RWPE1 (cell line): Measurements from ENCODE around the gene RBM47.
"Not testable (repeated sequence)": the region's sequence is repeated elsewhere in the genome, so short reads cannot be mapped to it uniquely, and the experiment has no call there.

Experiments used
- CTCF ChIA-PET: fragments of 350-600 bp; sonication (Branson Sonifier 250); formaldehyde crosslinking; extraction: SDS; loops from one replicate; lab custom pipeline; 2021; lab: Yijun Ruan, JAX
- POLR2A ChIA-PET: fragments of 400-600 bp; formaldehyde crosslinking; extraction: SDS; loops from one replicate; lab custom pipeline; 2020; ENCODE audit warnings: antibody characterized with exemption; ENCODE audit not compliant: low non-redundant PET; lab: Yijun Ruan, JAX
- DNase-seq: peaks from one replicate; pipeline ENCODE4 v3.0.0; 2012; ENCODE audit warnings: low spot score
- H3K27ac ChIP-seq: fragments of 450-650 bp; 2 replicates; pipeline ENCODE4 v1.5.1; 2017
- TF ChIP-seq, protein P1 (sequence below): fragments of 450-650 bp; conservative IDR thresholded peaks from 2 replicates; pipeline ENCODE4 v1.5.1; 2017; ENCODE audit warnings: low read depth, mild to moderate bottlenecking

RBM47 gene

DNA sequence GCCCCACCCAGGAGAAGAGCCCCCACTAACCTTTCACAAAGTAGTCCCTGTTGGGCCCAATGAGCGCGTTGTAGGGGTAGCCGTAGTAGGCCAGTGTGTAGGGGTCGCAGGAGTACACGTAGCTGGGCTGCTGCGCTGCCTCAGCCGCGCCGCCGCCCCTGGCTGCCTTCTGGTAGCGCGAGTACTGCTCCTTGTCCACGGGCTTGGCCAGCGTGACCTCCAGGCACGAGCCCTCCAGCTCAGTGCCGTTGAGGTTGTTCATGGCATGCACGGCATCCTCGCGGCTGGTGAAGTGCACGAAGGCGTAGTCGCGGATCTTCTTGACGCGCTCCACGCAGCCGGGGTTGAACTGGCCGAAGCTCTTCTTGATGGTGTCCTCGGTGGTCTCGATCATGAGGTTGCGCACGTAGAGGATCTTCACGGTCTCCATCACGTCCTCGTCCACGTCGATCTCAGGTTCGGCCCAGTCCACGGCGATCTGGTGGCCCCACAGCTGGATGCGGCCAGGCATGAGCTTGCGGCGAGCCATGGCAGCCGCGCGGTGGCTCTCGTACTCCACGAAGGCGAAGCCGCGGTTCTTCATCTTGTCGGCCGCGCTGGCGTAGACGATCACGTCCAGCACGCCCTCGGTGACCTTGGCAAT, 191.8 kb downstream of the RBM47 start:
- ChIA-PET POLR2A (no interaction called here), CTCF (no interaction called here)
- no peak for DNase-seq
- TF ChIP-seq, protein P1, sequence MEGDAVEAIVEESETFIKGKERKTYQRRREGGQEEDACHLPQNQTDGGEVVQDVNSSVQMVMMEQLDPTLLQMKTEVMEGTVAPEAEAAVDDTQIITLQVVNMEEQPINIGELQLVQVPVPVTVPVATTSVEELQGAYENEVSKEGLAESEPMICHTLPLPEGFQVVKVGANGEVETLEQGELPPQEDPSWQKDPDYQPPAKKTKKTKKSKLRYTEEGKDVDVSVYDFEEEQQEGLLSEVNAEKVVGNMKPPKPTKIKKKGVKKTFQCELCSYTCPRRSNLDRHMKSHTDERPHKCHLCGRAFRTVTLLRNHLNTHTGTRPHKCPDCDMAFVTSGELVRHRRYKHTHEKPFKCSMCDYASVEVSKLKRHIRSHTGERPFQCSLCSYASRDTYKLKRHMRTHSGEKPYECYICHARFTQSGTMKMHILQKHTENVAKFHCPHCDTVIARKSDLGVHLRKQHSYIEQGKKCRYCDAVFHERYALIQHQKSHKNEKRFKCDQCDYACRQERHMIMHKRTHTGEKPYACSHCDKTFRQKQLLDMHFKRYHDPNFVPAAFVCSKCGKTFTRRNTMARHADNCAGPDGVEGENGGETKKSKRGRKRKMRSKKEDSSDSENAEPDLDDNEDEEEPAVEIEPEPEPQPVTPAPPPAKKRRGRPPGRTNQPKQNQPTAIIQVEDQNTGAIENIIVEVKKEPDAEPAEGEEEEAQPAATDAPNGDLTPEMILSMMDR: no peak
- no peak overlapping the region for H3K27ac ChIP-seq

DNA sequence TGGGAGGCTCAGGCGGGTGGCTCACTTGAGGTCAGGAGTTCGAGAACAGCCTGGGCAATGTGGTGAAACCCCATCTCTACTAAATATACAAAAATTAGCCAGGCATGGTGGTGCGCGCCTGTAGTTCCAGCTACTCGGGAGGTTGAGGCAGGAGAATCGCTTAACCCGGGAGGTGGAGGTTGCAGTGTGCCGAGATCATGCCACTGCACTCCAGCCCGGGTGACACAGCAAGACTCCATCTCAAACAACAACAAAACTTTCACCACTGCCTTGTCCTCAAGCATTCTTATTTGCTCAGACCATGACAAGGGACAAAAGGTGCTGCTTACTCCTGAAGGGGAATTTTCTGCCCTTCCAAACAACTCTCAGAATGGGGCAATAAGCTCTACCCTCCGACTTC, 194.4 kb downstream of the RBM47 start:
- H3K27ac ChIP-seq, DNase-seq, POLR2A ChIA-PET, CTCF ChIA-PET: not testable (repeated sequence)

DNA sequence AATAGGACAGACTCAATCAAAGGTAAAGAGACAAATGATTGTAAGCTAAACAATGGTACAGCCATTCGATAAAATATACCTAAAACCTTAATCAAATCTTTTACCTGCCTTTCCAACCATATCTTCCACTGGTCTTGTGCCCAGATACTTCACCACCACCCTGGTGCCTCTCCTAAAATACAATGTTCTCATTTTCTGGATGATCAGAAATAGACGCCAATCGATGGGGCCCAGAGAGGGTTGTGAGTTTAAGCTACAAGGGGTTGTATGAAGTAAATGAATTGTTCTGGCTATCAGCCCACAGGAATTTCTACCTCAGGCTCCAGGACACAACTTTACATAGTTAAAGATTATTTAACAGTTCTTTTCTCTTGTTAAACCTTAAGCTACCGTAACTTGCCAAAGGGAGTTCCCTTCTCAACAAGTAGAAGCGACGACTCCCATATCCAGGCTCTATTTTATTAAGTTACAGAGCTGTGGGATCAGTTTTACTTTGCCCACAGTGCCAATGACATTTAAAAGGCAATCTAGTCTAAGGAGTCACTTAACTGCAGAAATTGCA, 195.5 kb downstream of the RBM47 start:
- TF ChIP-seq, protein P1: no peak
- DNase-seq: no peak
- POLR2A ChIA-PET: no interaction called here
- CTCF ChIA-PET: no interaction called here
- H3K27ac ChIP-seq: no peak overlapping the region

DNA sequence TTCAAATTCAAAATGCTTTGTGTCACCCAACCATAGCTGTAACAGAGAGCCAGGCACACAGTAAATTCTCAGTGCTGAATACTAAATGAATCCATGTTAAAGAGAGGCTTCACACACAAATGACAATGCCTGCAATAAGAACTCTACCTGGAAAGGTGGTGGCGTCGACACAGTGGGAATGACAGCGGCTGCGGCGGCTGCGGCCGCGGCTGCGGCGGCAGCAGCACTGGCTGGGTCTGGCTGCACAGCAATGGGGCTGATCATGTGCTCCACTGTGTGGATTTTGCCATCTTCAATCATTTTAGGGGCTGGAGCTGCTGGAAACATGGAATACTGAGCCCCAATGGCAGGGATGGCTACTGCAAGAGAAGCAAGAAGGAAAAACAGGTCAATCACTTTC, 197.2 kb downstream of the RBM47 start:
- no peak overlapping the region for H3K27ac ChIP-seq
- TF ChIP-seq, protein P1: no peak
- CTCF ChIA-PET: no interaction called here
- no peak for DNase-seq
- POLR2A ChIA-PET: interaction anchor here (0.6 kb wide), 1 partner anchor 21 kb away, joined by 3 read pairs; no protein-coding TSS in a partner anchor

DNA sequence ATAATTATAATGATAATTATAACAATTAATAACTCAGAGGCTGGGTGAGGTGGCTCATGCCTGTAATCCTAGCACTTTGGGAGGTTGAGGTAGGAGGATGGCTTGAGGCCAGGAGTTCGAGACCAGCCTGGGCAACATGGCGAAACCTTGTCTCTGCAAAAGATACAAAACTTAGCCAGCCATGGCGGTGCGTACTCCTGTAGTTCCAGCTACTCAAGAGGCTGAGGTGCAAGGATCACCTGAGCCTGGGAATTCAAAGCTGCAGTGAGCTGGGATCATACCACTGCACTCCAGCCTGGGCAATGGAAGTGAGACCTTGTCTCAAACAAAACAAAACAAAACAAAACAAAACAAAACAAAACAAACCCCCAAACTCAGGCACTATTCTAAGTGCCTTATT, 201.8 kb downstream of the RBM47 start:
- H3K27ac ChIP-seq, DNase-seq, CTCF ChIA-PET, POLR2A ChIA-PET: not testable (repeated sequence)

DNA sequence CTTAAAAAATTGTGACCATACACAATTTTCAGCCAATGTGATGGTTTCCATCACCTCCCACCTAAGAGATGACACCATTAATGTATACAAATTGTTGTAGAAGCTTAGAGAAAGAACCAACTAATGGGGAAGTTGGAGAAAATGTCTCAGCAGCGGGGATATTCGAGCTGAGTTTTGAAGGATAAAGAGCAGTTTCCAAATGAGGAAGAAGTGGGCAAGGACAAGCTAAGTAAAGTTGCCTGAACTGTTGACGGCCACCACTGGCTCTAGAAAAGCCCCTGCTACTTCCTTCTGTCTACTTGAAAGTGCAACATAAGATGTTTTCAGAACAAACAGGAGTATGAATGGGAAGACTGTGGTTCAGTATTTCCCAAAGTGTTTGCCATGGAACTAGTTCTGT, 202.5 kb downstream of the RBM47 start:
- DNase-seq: no peak
- ChIA-PET CTCF (interaction anchor here (0.6 kb wide), 1 partner anchor 308 kb away, joined by 3 read pairs; no protein-coding TSS in a partner anchor), POLR2A (no interaction called here)
- H3K27ac ChIP-seq: no peak overlapping the region
- TF ChIP-seq, protein P1: no peak

DNA sequence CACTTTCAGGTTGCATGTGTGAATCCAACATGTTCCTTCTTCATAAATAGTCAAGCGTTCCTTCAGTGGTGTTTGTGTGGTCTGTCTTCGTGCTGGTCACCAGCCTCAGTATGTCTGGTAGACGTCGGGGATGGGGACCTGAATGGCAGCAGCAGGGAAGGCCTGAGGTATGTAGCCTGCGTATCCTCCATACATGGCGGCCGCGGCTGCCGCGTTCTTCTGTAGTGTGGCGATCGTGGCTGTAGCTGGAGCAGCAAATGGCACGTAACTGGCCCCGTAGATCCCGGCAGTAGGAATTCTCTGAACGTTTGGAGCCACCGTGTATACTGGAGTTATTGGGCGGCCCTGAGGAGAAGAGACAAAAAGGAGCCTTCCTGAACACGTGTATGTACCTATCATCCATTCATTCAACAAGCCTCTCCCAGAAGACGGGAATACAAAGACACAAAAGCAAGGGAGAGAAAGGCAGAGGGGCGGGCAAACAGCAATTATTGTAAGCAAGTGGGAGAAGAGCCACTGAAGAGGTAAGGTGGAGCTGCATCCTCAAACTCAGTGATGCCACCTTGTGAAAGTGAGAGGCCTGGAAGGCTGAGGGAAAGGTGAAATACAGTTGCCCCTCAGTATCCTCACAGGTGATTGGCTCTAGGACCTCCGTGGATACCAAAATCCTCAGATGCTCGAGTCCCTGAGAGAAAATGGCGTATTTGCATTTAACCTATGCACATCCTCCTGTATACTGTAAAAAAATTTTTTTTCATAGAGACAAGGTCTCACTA, 203.7 kb downstream of the RBM47 start:
- TF ChIP-seq, protein P1: no peak
- no peak for DNase-seq
- H3K27ac ChIP-seq: no peak overlapping the region
- POLR2A ChIA-PET: no interaction called here
- CTCF ChIA-PET: no interaction called here
